ENCODE results near the gene TMEM203. TPM values are rescaled to one million over a fixed set of nuclear protein-coding genes. Genes with fewer than 3 reads are reported as not detected.
A peak's percentile ranks its signal among the peaks of the same experiment; 100 is the strongest.

Gene TMEM203, protein sequence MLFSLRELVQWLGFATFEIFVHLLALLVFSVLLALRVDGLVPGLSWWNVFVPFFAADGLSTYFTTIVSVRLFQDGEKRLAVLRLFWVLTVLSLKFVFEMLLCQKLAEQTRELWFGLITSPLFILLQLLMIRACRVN
- 33.1 TPM for polyA plus RNA-seq
- long read RNA-seq, donor 1, transcript TMEM203-201 (1 exons, 1,557 nt), result major isoform, 28 of 28 reads
- long read RNA-seq, donor 1, partial matches to known transcripts, result 0 of 28 reads
- long read RNA-seq, donor 1, other reads (novel, unspliced or antisense), result 0 of 28 reads
- long read RNA-seq, donor 2, transcript TMEM203-201 (1 exons, 1,557 nt), result major isoform, 60 of 60 reads
- long read RNA-seq, donor 2, partial matches to known transcripts, result 0 of 60 reads
- long read RNA-seq, donor 2, other reads (novel, unspliced or antisense), result 0 of 60 reads
- long read RNA-seq, donor 3, result 0 reads
- long read RNA-seq, donor 4, transcript TMEM203-201 (1 exons, 1,557 nt), result major isoform, 5 of 5 reads
- long read RNA-seq, donor 4, partial matches to known transcripts, result 0 of 5 reads
- long read RNA-seq, donor 4, other reads (novel, unspliced or antisense), result 0 of 5 reads
- long read RNA-seq, donor 5, transcript TMEM203-201 (1 exons, 1,557 nt), result major isoform, 27 of 27 reads
- long read RNA-seq, donor 5, partial matches to known transcripts, result 0 of 27 reads
- long read RNA-seq, donor 5, other reads (novel, unspliced or antisense), result 0 of 27 reads
- long read RNA-seq, donor 6, transcript TMEM203-201 (1 exons, 1,557 nt), result major isoform, 42 of 42 reads
- long read RNA-seq, donor 6, partial matches to known transcripts, result 0 of 42 reads
- long read RNA-seq, donor 6, other reads (novel, unspliced or antisense), result 0 of 42 reads
- long read RNA-seq, donor 7, transcript TMEM203-201 (1 exons, 1,557 nt), result major isoform, 11 of 11 reads
- long read RNA-seq, donor 7, partial matches to known transcripts, result 0 of 11 reads
- long read RNA-seq, donor 7, other reads (novel, unspliced or antisense), result 0 of 11 reads
- long read RNA-seq, donor 8, transcript TMEM203-201 (1 exons, 1,557 nt), result major isoform, 43 of 43 reads
- long read RNA-seq, donor 8, partial matches to known transcripts, result 0 of 43 reads
- long read RNA-seq, donor 8, other reads (novel, unspliced or antisense), result 0 of 43 reads
- long read RNA-seq, donor 9, transcript TMEM203-201 (1 exons, 1,557 nt), result major isoform, 34 of 34 reads
- long read RNA-seq, donor 9, partial matches to known transcripts, result 0 of 34 reads
- long read RNA-seq, donor 9, other reads (novel, unspliced or antisense), result 0 of 34 reads
- long read RNA-seq, donor 10, transcript TMEM203-201 (1 exons, 1,557 nt), result major isoform, 29 of 29 reads
- long read RNA-seq, donor 10, partial matches to known transcripts, result 0 of 29 reads
- long read RNA-seq, donor 10, other reads (novel, unspliced or antisense), result 0 of 29 reads
- long read RNA-seq, donor 11, transcript TMEM203-201 (1 exons, 1,557 nt), result major isoform, 29 of 29 reads
- long read RNA-seq, donor 11, partial matches to known transcripts, result 0 of 29 reads
- long read RNA-seq, donor 11, other reads (novel, unspliced or antisense), result 0 of 29 reads

DNA sequence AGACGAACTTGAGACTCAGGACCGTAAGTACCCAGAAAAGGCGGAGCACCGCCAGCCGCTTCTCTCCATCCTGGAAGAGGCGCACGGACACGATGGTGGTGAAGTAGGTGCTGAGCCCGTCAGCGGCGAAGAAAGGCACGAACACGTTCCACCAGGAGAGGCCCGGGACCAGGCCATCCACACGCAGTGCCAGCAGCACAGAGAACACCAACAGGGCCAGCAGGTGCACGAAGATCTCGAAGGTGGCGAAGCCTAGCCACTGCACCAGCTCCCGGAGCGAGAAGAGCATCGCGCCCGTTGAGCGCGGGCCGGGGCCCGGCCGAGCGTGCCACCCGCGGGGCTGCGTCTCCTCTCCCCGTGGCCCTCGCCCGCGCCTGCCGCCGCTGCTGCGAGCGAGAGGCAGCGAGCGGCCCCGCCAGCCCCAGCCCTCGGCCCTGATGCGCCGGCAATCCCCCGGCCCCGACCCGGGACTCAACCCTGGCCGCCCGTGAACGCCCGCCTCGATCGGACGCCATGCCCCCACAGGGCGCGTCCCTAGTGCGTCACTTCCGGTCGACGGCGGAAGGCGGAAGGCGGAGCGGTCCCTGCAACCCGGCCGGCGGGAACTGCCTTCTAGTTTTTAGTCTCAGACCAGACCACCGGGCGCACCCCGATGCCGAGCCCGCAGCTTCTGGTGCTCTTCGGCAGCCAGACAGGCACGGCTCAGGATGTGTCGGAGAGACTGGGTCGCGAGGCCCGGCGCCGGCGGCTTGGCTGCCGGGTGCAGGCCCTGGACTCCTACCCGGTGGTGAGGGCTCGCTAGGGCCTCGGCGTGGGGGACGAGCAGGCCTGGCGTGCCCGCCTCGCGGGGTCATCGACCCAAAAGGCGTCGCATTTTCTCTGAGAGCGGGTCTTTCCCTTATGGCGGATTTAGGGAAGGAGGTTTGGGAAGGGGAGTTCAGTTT, at the start of gene TMEM203, which contains the start of gene NDOR1:
TSS of gene TMEM203 (minus strand) at position 523 of the 944 bp plus-strand sequence. CDS start at position 289, 234 bp downstream.
TSS of gene NDOR1 (plus strand) at position 575 of the 944 bp plus-strand sequence. CDS start at position 653, 78 bp downstream.
- DNase-seq, result peak; percentile 81 to 86
- Histone ChIP-seq H3K4me3 (ENCODE audit: low read length) (peak within 1 kb of the TSS; percentile 95), H3K9me3 (ENCODE audit: control insufficient read depth, low read depth, low read length) (no peaks in the 10 kb centered on the region), H3K36me3 (ENCODE audit: control insufficient read depth, insufficient read depth, low read length) (peaks cover 6% of the 10 kb centered on the region), H3K27ac (ENCODE audit: low read length) (peak within 1 kb of the TSS; percentile 48), H3K27me3 (ENCODE audit: control insufficient read depth, insufficient read depth, low read length) (no peaks in the 10 kb centered on the region), H3K4me1 (ENCODE audit: control insufficient read depth, insufficient read depth, low read length) (peaks cover 27% of the 10 kb centered on the region)
- 0% methylated on average over 1 of the region's 98 CpGs for WGBS (ENCODE audit: insufficient coverage, low lambda C conversion rate)

DNA sequence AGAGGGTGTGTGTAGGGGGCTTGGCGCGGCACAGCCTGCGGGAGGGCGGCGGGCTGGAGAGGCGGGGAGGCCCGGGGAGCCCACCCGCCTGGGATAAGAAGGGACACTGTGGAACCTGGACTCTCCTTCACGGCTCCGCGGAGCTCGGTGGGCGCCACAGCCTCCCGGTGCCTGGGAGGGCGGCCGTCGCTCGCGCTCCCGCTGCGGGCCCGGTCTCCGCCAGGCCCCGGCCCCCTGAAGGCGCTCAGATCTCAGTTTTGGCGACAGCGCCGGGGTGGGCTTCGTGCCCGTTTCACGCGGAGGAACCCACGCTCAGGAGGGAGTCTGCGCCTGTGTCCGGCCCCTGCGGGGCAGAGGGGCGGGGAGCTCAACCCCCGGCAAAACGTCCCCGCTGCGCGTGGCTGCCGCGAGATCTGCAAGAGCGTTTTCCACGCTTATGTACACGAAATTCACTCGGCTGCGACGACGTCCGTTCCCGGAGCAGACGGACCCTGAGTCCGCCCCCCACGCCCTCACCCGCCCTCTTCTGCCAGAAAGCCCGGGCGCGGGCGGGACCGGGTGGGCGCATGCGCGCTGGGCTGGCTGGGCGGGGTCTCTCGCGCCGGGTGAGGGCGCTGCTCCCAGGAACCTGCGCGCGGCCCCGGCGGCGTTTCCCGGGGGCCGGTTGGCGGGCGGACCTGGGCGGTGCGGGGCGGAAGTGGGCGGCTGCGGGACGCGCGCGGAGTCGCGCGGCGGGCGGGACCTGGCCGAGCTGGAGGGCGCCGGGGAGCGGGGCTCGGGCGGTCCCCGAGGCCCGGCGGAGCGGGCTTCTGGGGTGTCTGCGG, 49.4 kb upstream of the TMEM203 start, which contains the start of gene NELFB:
TSS of gene NELFB (plus strand) at position 704 of the 824 bp plus-strand sequence.
- DNase-seq, result peak; percentile 89 to 92
- H3K9me3 ChIP-seq (ENCODE audit: control insufficient read depth, low read depth, low read length), result no peaks in the 10 kb centered on the region
- no peaks in the 10 kb centered on the region for H3K27me3 ChIP-seq (ENCODE audit: control insufficient read depth, insufficient read depth, low read length)
- peak within 1 kb of the TSS; percentile 95 for H3K4me3 ChIP-seq (ENCODE audit: low read length)
- peak within 1 kb of the TSS; percentile 85 for H3K27ac ChIP-seq (ENCODE audit: low read length)
- peaks cover 35% of the 10 kb centered on the region for H3K4me1 ChIP-seq (ENCODE audit: control insufficient read depth, insufficient read depth, low read length)
- peaks cover 19% of the 10 kb centered on the region for H3K36me3 ChIP-seq (ENCODE audit: control insufficient read depth, insufficient read depth, low read length)
- no CpG with 5 or more reads among the region's 105 CpGs for WGBS (ENCODE audit: insufficient coverage, low lambda C conversion rate)

DNA sequence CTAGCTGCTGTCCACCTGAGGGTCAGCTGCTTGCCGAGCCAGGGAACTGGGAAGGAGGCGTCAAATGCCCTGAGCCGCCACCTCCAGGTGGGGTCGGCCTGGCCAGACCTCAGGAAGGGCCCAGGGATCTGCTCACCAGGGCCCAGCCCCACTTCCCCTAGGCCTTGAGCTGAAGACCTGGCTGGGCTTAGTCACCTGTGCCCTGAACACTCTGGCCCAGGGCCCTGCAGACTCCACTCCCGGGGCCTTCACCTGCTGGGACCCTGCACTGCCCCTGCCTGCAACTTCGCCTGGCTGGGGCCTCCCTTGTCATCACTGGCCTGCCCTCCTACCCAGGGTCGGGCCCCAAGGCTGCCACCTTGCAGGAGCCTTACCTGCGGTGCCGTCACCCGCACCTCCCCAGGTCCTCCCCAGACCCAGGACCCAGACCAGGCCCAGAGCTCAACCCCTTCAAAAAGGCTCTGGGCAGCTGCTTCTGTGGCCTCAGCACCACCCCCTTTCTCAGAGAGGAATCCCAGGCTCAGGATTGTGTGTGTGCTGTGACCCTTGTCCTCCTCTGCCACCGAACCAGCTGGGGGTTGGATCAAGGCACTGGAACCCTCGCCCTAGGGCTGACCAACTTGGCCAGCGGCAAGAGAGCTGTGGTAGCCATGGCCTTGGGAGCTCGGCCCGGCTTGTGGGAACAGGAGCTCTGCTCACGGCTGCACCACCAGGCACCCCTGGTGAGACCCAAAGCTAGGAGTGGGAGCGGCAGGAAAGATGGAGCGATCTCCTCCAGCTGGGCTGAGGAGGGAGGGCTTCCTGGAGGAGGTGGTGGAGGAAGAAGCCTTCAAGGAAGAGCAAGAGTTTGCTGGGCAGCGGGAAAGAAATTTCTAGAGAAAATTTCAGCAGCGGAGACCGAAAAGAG, 48.5 kb upstream of the TMEM203 start:
- Histone ChIP-seq H3K9me3 (ENCODE audit: control insufficient read depth, low read depth, low read length) (no peaks in the 10 kb centered on the region), H3K27me3 (ENCODE audit: control insufficient read depth, insufficient read depth, low read length) (no peaks in the 10 kb centered on the region), H3K4me1 (ENCODE audit: control insufficient read depth, insufficient read depth, low read length) (peaks cover 35% of the 10 kb centered on the region), H3K36me3 (ENCODE audit: control insufficient read depth, insufficient read depth, low read length) (peaks cover 15% of the 10 kb centered on the region), H3K27ac (ENCODE audit: low read length) (peak overlapping the region; percentile 85), H3K4me3 (ENCODE audit: low read length) (peak overlapping the region; percentile 95)
- peak in 1 of 2 donors; percentile 65 for DNase-seq
- 30% methylated on average over 2 of the region's 21 CpGs for WGBS (ENCODE audit: insufficient coverage, low lambda C conversion rate)

DNA sequence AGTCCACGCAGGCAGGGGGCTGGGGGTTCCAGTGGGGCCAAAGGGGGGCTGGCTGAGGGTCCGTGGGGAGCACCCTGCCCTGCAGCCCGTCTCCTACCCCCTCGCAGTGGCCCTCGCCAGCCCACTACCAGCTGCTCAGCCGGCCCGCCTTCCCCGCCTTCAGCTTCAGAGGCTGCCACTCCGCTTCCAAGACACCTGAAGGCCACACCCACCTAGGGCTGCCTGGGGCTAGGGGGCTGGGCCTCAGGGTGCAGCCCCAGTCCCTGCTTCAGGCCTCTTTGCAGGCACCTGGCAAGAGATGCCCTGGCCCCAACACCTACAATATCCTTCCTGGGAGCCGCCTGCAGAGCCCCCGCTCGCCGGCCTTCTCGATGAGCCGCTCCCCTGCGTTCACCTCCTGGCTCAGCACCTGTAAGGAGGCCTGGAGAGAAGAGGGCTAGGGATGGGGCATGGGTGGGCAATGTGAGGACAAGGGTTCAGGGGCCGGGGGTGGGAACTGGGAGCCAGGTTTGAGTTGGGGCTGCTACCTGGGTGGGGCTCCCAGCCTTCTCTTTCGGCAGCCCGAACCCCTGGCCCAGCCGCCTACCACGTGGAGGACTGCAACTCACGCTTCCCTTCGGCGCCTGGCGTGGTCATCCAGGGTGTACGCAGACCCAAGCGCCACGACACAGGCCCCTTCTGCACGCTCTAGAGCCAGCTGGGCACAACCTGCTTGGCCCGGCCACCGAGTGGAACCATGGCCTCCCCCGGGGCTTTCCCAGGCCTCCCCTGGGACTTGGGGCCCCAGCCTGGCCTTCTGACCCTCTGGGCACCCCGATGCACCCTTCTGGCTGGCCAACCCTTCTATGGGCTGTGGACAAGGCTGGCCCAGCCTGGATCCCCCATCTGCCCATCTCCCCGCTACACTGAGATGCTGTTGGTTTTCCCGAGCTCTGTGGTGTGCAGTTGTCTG, 47.4 kb upstream of the TMEM203 start:
- DNase-seq, result peak; percentile 67 to 79
- Histone ChIP-seq H3K4me3 (ENCODE audit: low read length) (peak overlapping the region; percentile 9), H3K36me3 (ENCODE audit: control insufficient read depth, insufficient read depth, low read length) (peaks cover 9% of the 10 kb centered on the region), H3K27me3 (ENCODE audit: control insufficient read depth, insufficient read depth, low read length) (no peaks in the 10 kb centered on the region), H3K9me3 (ENCODE audit: control insufficient read depth, low read depth, low read length) (no peaks in the 10 kb centered on the region), H3K27ac (ENCODE audit: low read length) (no peak overlapping the region), H3K4me1 (ENCODE audit: control insufficient read depth, insufficient read depth, low read length) (peaks cover 35% of the 10 kb centered on the region)
- WGBS (ENCODE audit: insufficient coverage, low lambda C conversion rate), result no CpG with 5 or more reads among the region's 35 CpGs

DNA sequence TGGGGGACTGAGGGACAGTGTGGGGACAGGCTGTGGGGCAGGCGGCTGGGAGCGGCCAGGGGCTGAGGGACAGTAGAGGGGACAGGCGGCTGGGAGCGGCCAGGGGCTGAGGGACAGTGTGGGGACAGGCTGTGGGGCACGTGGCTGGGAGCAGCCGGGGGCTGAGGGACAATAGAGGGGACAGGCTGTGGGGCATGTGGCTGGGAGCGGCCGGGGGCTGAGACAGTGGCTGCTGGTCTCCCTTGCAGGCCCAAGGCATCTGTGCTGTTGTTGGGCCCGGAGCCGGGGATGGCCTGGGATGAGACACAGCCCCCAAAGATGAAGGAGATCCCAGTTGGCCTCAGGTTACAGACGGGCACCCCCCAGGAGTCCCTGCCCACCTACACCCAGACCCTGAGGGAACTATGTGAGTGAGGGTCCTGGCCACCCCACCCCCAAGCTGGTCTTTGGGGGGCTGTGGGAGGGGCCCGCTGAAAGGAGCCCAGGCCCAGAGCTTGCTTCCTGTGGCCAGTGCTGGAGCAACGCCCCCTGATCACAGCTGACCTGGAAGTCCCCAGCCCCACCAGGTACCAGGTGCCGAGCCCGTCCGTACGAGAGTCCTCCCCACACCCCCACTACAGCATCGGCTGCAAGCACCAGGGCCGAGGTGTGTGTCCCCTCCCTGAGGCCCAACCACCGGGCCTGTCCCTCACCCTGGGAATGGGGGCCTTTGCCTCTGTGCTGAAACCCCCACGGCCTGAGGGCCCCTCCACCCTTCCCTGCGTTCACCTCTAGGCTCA, 46.2 kb upstream of the TMEM203 start:
- peaks cover 32% of the 10 kb centered on the region for H3K4me1 ChIP-seq (ENCODE audit: control insufficient read depth, insufficient read depth, low read length)
- DNase-seq, result no peak
- no peaks in the 10 kb centered on the region for H3K9me3 ChIP-seq (ENCODE audit: control insufficient read depth, low read depth, low read length)
- H3K27me3 ChIP-seq (ENCODE audit: control insufficient read depth, insufficient read depth, low read length), result no peaks in the 10 kb centered on the region
- no peak overlapping the region for H3K4me3 ChIP-seq (ENCODE audit: low read length)
- H3K36me3 ChIP-seq (ENCODE audit: control insufficient read depth, insufficient read depth, low read length), result peaks cover 3% of the 10 kb centered on the region
- WGBS (ENCODE audit: insufficient coverage, low lambda C conversion rate), result no CpG with 5 or more reads among the region's 22 CpGs
- H3K27ac ChIP-seq (ENCODE audit: low read length), result no peak overlapping the region

DNA sequence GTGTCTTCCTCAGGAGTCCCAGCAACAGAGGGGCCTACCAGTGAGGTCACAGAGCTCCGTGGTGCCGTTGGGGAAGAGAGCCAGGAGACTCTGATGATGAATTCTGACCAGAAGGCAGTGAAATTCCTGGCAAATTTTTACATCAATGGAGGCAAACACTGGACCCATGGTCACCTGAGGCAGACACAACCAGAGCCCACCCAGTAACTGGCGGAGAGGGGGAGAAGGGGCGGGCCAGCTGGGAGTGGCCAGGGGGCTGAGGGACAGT, 45.7 kb upstream of the TMEM203 start, which contains the start of gene STPG3:
TSS of gene STPG3 (plus strand) at position 93 of the 268 bp plus-strand sequence. CDS start at position 94, 1 bp downstream.
- no peak within 1 kb of the TSS for H3K27ac ChIP-seq (ENCODE audit: low read length)
- no peaks in the 10 kb centered on the region for H3K36me3 ChIP-seq (ENCODE audit: control insufficient read depth, insufficient read depth, low read length)
- H3K4me3 ChIP-seq (ENCODE audit: low read length), result no peak within 1 kb of the TSS
- WGBS (ENCODE audit: insufficient coverage, low lambda C conversion rate), result no CpG with 5 or more reads among the region's 4 CpGs
- no peaks in the 10 kb centered on the region for H3K27me3 ChIP-seq (ENCODE audit: control insufficient read depth, insufficient read depth, low read length)
- no peaks in the 10 kb centered on the region for H3K9me3 ChIP-seq (ENCODE audit: control insufficient read depth, low read depth, low read length)
- no peak for DNase-seq
- peaks cover 27% of the 10 kb centered on the region for H3K4me1 ChIP-seq (ENCODE audit: control insufficient read depth, insufficient read depth, low read length)
